ENCODE data around the gene FAM181A.
A peak's percentile ranks its signal among the peaks of the same experiment; 100 is the strongest.

FAM181A gene

GRCh38 chr14:93957333-93957710 is 30.2 kb downstream of the FAM181A start:
- peaks cover 91% of the 10 kb centered on the region for H3K4me1 Mint-ChIP-seq (ENCODE audit: low read depth)
- H3K27me3 Mint-ChIP-seq (ENCODE audit: low read depth), result no peaks in the 10 kb centered on the region
- peaks cover 36% of the 10 kb centered on the region for H3K36me3 Mint-ChIP-seq (ENCODE audit: low read depth)
- no peaks in the 10 kb centered on the region for H3K9me3 Mint-ChIP-seq
- peak overlapping the region; percentile 98 for H3K27ac Mint-ChIP-seq
- H3K4me3 Mint-ChIP-seq, result peak overlapping the region; percentile 83

GRCh38 chr14:93957751-93958566 is 30.8 kb downstream of the FAM181A start:
- Mint-ChIP-seq H3K4me1 (ENCODE audit: low read depth) (peaks cover 91% of the 10 kb centered on the region), H3K4me3 (peak overlapping the region; percentile 49), H3K27me3 (ENCODE audit: low read depth) (no peaks in the 10 kb centered on the region), H3K9me3 (no peaks in the 10 kb centered on the region), H3K27ac (peak overlapping the region; percentile 98), H3K36me3 (ENCODE audit: low read depth) (peaks cover 33% of the 10 kb centered on the region)

GRCh38 chr14:93958567-93959238 is 31.6 kb downstream of the FAM181A start:
- Mint-ChIP-seq H3K4me1 (ENCODE audit: low read depth) (peaks cover 91% of the 10 kb centered on the region), H3K27me3 (ENCODE audit: low read depth) (no peaks in the 10 kb centered on the region), H3K27ac (peak overlapping the region; percentile 98), H3K4me3 (peak overlapping the region; percentile 72), H3K36me3 (ENCODE audit: low read depth) (peaks cover 32% of the 10 kb centered on the region), H3K9me3 (no peaks in the 10 kb centered on the region)

GRCh38 chr14:93959239-93960107 is 32.3 kb downstream of the FAM181A start:
- peaks cover 92% of the 10 kb centered on the region for H3K4me1 Mint-ChIP-seq (ENCODE audit: low read depth)
- H3K9me3 Mint-ChIP-seq, result no peaks in the 10 kb centered on the region
- H3K27me3 Mint-ChIP-seq (ENCODE audit: low read depth), result no peaks in the 10 kb centered on the region
- H3K4me3 Mint-ChIP-seq, result peak overlapping the region; percentile 72
- peaks cover 34% of the 10 kb centered on the region for H3K36me3 Mint-ChIP-seq (ENCODE audit: low read depth)
- H3K27ac Mint-ChIP-seq, result peak overlapping the region; percentile 98

- Mint-ChIP-seq H3K4me1 (ENCODE audit: low read depth) (peaks cover 92% of the 10 kb centered on the region), H3K27me3 (ENCODE audit: low read depth) (no peaks in the 10 kb centered on the region), H3K36me3 (ENCODE audit: low read depth) (peaks cover 36% of the 10 kb centered on the region), H3K9me3 (peaks cover 4% of the 10 kb centered on the region), H3K27ac (peak overlapping the region; percentile 98), H3K4me3 (peak overlapping the region; percentile 72)
These were observed 32.9 kb downstream of the FAM181A start for GRCh38 chr14:93960108-93960475.

GRCh38 chr14:93960774-93961438 is 33.8 kb downstream of the FAM181A start:
- peak overlapping the region; percentile 75 for H3K4me3 Mint-ChIP-seq
- H3K9me3 Mint-ChIP-seq, result peaks cover 10% of the 10 kb centered on the region
- peaks cover 41% of the 10 kb centered on the region for H3K36me3 Mint-ChIP-seq (ENCODE audit: low read depth)
- H3K27me3 Mint-ChIP-seq (ENCODE audit: low read depth), result no peaks in the 10 kb centered on the region
- peaks cover 93% of the 10 kb centered on the region for H3K4me1 Mint-ChIP-seq (ENCODE audit: low read depth)
- peak overlapping the region; percentile 98 for H3K27ac Mint-ChIP-seq

GRCh38 chr14:93961620-93962019 is 34.5 kb downstream of the FAM181A start:
- peaks cover 44% of the 10 kb centered on the region for H3K36me3 Mint-ChIP-seq (ENCODE audit: low read depth)
- H3K4me1 Mint-ChIP-seq (ENCODE audit: low read depth), result peaks cover 94% of the 10 kb centered on the region
- H3K4me3 Mint-ChIP-seq, result peak overlapping the region; percentile 75
- peak overlapping the region; percentile 97 for H3K27ac Mint-ChIP-seq
- peaks cover 13% of the 10 kb centered on the region for H3K9me3 Mint-ChIP-seq
- no peaks in the 10 kb centered on the region for H3K27me3 Mint-ChIP-seq (ENCODE audit: low read depth)

- peaks cover 39% of the 10 kb centered on the region for H3K36me3 Mint-ChIP-seq (ENCODE audit: low read depth)
These were observed 35.8 kb downstream of the FAM181A start for GRCh38 chr14:93962701-93963601.

GRCh38 chr14:93963692-93964091 is 36.5 kb downstream of the FAM181A start:
- Mint-ChIP-seq H3K4me1 (ENCODE audit: low read depth) (peaks cover 82% of the 10 kb centered on the region), H3K27me3 (ENCODE audit: low read depth) (no peaks in the 10 kb centered on the region), H3K4me3 (peak overlapping the region; percentile 62), H3K36me3 (ENCODE audit: low read depth) (peaks cover 37% of the 10 kb centered on the region), H3K9me3 (peaks cover 13% of the 10 kb centered on the region), H3K27ac (peak overlapping the region; percentile 99)

More at GRCh38 chr14:93962701-93963601, 35.8 kb downstream of the FAM181A start:
- Mint-ChIP-seq H3K4me1 (ENCODE audit: low read depth) (peaks cover 88% of the 10 kb centered on the region), H3K9me3 (peaks cover 13% of the 10 kb centered on the region), H3K27me3 (ENCODE audit: low read depth) (no peaks in the 10 kb centered on the region), H3K27ac (peak overlapping the region; percentile 99), H3K4me3 (peak overlapping the region; percentile 62)

- H3K27ac Mint-ChIP-seq, result peak overlapping the region; percentile 99
- no peak overlapping the region for H3K4me3 Mint-ChIP-seq
- peaks cover 13% of the 10 kb centered on the region for H3K9me3 Mint-ChIP-seq
- H3K27me3 Mint-ChIP-seq (ENCODE audit: low read depth), result no peaks in the 10 kb centered on the region
- peaks cover 37% of the 10 kb centered on the region for H3K36me3 Mint-ChIP-seq (ENCODE audit: low read depth)
- H3K4me1 Mint-ChIP-seq (ENCODE audit: low read depth), result peaks cover 81% of the 10 kb centered on the region
These were observed 37.1 kb downstream of the FAM181A start for GRCh38 chr14:93964281-93964680.

GRCh38 chr14:93964820-93965286 is 37.7 kb downstream of the FAM181A start:
- Mint-ChIP-seq H3K4me3 (peak overlapping the region; percentile 12), H3K4me1 (ENCODE audit: low read depth) (peaks cover 76% of the 10 kb centered on the region), H3K27ac (peak overlapping the region; percentile 99), H3K9me3 (peaks cover 13% of the 10 kb centered on the region), H3K36me3 (ENCODE audit: low read depth) (peaks cover 34% of the 10 kb centered on the region), H3K27me3 (ENCODE audit: low read depth) (no peaks in the 10 kb centered on the region)

GRCh38 chr14:93965287-93965821 is 38.2 kb downstream of the FAM181A start:
- H3K27me3 Mint-ChIP-seq (ENCODE audit: low read depth), result no peaks in the 10 kb centered on the region
- H3K36me3 Mint-ChIP-seq (ENCODE audit: low read depth), result peaks cover 34% of the 10 kb centered on the region
- H3K4me3 Mint-ChIP-seq, result no peak overlapping the region
- peak overlapping the region; percentile 99 for H3K27ac Mint-ChIP-seq
- H3K4me1 Mint-ChIP-seq (ENCODE audit: low read depth), result peaks cover 75% of the 10 kb centered on the region
- peaks cover 13% of the 10 kb centered on the region for H3K9me3 Mint-ChIP-seq

GRCh38 chr14:93965946-93966474 is 38.9 kb downstream of the FAM181A start:
- Mint-ChIP-seq H3K4me1 (ENCODE audit: low read depth) (peaks cover 76% of the 10 kb centered on the region), H3K27me3 (ENCODE audit: low read depth) (no peaks in the 10 kb centered on the region), H3K36me3 (ENCODE audit: low read depth) (peaks cover 34% of the 10 kb centered on the region), H3K27ac (peak overlapping the region; percentile 99), H3K4me3 (no peak overlapping the region), H3K9me3 (peaks cover 13% of the 10 kb centered on the region)
